HepG2 (cell line): Measurements from ENCODE around the gene TBC1D5. TPM values are rescaled to one million over a fixed set of nuclear protein-coding genes. Genes with fewer than 3 reads are reported as not detected.
"Not testable (repeated sequence)": the region's sequence is repeated elsewhere in the genome, so short reads cannot be mapped to it uniquely, and the experiment has no call there.

ENCODE experiments used
- ATAC-seq: fragments of 200-7000 bp; cut with Tn5 transposase; 3 replicates; pipeline ENCODE4 v1.9.1; 2020; ENCODE audit warnings: mild to moderate bottlenecking, moderate library complexity
- BruUV-seq: library from RNA; stranded (reverse); fragments of 400-500 nt; replicated peaks from 2 replicates; lab custom pipeline; 2021; lab: Mats Ljungman, UMichigan
- CTCF ChIA-PET: fragments of 300-600 bp; formaldehyde crosslinking; extraction: SDS; loops from one replicate; lab custom pipeline; 2021; ENCODE audit warnings: low total read pairs, inconsistent platforms, low intra/inter-chr PET ratio; lab: Yijun Ruan, JAX
- POLR2A ChIA-PET: fragments of 350-600 bp; sonication (Branson Sonifier 250); formaldehyde crosslinking; loops from one replicate; lab custom pipeline; 2020; ENCODE audit warnings: antibody characterized with exemption, inconsistent platforms; lab: Yijun Ruan, JAX
- DNase-seq: peaks from one replicate; pipeline ENCODE4 v3.0.0-alpha.2; 2015; ENCODE audit warnings: low spot score
- FAIRE-seq: peaks from 3 replicates; lab custom pipeline; 2011; peaks lifted over from hg19 to GRCh38; lab: Jason Lieb, UNC
- H2AFZ ChIP-seq: one replicate; pipeline ENCODE4 v1.6.1; 2011; ENCODE audit warnings: low read length, inconsistent platforms
- H3K27ac ChIP-seq: fragments of 300-600 bp; 3 replicates; pipeline ENCODE4 v1.8.0; 2011; ENCODE audit warnings: mixed run types, mild to moderate bottlenecking, mixed read lengths, low read length, inconsistent platforms; ENCODE audit not compliant: insufficient read depth; ENCODE audit errors: extremely low read length
- H3K27me3 ChIP-seq, 2 experiments: fragments of 200-600 bp in 1 of 2; 2 replicates in 1 of 2; 3 replicates in 1 of 2; pipeline versions ENCODE4 v1.6.0 to v1.8.0; 2011; ENCODE audit warnings: low read length in 2 of 2, mild to moderate bottlenecking in 2 of 2, moderate library complexity in 2 of 2, inconsistent platforms in 1 of 2; ENCODE audit not compliant: insufficient read depth in 2 of 2, control insufficient read depth in 1 of 2
- H3K36me3 ChIP-seq, 2 experiments: fragments of 200-600 bp in 1 of 2; replicated peaks in 1 of 2; 2 replicates in 1 of 2; 3 replicates in 1 of 2; pipeline versions ENCODE4 v1.5.1 to v1.8.0; 2011; ENCODE audit warnings: low read length in 2 of 2, inconsistent platforms in 1 of 2; ENCODE audit not compliant: insufficient read depth in 2 of 2, control insufficient read depth in 1 of 2
- H3K4me1 ChIP-seq: 2 replicates; pipeline ENCODE4 v1.5.1; 2012; ENCODE audit warnings: low read length, inconsistent platforms; ENCODE audit not compliant: insufficient read depth
- H3K4me2 ChIP-seq: 2 replicates; pipeline ENCODE4 v1.6.0; 2011; ENCODE audit warnings: low read depth, low read length, inconsistent platforms
- H3K4me3 ChIP-seq, 3 experiments: fragments of 200-600 bp in 1 of 3; sonication (generic), shearing (Covaris generic) in 1 of 3; replicated peaks in 1 of 3; 2 replicates each; pipeline ENCODE4 v1.5.1; 2011 to 2016; ENCODE audit warnings: low read length in 3 of 3, inconsistent platforms in 2 of 3, low read depth in 2 of 3, mild to moderate bottlenecking in 2 of 3, control low read depth in 1 of 3, mixed read lengths in 1 of 3; ENCODE audit not compliant: insufficient read depth in 1 of 3
- H3K79me2 ChIP-seq: one replicate; pipeline ENCODE4 v1.6.1; 2011; ENCODE audit warnings: low read length, inconsistent platforms; ENCODE audit not compliant: insufficient read depth
- H3K9ac ChIP-seq: 2 replicates; pipeline ENCODE4 v1.6.0; 2011; ENCODE audit warnings: mild to moderate bottlenecking, low read depth, low read length, inconsistent platforms; ENCODE audit not compliant: insufficient read depth
- H3K9me3 ChIP-seq: 2 replicates; pipeline ENCODE4 v1.5.1; 2012; ENCODE audit warnings: mild to moderate bottlenecking, low read length
- H4K20me1 ChIP-seq: 2 replicates; pipeline ENCODE4 v1.6.0; 2011; ENCODE audit warnings: inconsistent platforms, mild to moderate bottlenecking, low read length, moderate library complexity; ENCODE audit not compliant: insufficient read depth
- CEBPB ChIP-seq: IDR thresholded peaks from 2 replicates; pipeline ENCODE4 v1.6.1; 2011; ENCODE audit warnings: low read depth, low read length, improper control_type of control experiment, borderline replicate concordance
- MYC ChIP-seq: sonication (generic); formaldehyde crosslinking; IDR thresholded peaks from 2 replicates; pipeline ENCODE4 v1.9.0; 2021; ENCODE audit warnings: missing genetic modification reagents, borderline replicate concordance
- PRDM15 ChIP-seq: sonication (generic); formaldehyde crosslinking; IDR thresholded peaks from 2 replicates; pipeline ENCODE4 v1.4.0; 2020; ENCODE audit warnings: missing genetic modification reagents
- SMC3 ChIP-seq: IDR thresholded peaks from 2 replicates; pipeline ENCODE4 v1.6.1; 2011; ENCODE audit warnings: low read length, improper control_type of control experiment
- TCF12 ChIP-seq, 2 experiments: fragments of 450-650 bp in 1 of 2; sonication (generic) in 1 of 2; formaldehyde crosslinking in 1 of 2; IDR thresholded peaks; 2 replicates each; pipeline versions ENCODE4 v1.6.1 to v1.8.0; 2017 to 2022; ENCODE audit warnings: antibody characterized with exemption in 1 of 2, mild to moderate bottlenecking in 1 of 2, missing genetic modification reagents in 1 of 2, moderate library complexity in 1 of 2
- TEF ChIP-seq: sonication (generic); formaldehyde crosslinking; IDR thresholded peaks from 2 replicates; pipeline ENCODE4 v1.5.0; 2020; ENCODE audit warnings: missing genetic modification reagents
- ZNF274 ChIP-seq: sonication (generic); formaldehyde crosslinking; IDR thresholded peaks from 2 replicates; pipeline ENCODE4 v1.5.1; 2020; ENCODE audit warnings: mild to moderate bottlenecking, missing genetic modification reagents
- ZNF550 ChIP-seq: sonication (generic); formaldehyde crosslinking; IDR thresholded peaks from 2 replicates; pipeline ENCODE4 v1.4.0; 2020; ENCODE audit warnings: mild to moderate bottlenecking, missing genetic modification reagents, borderline replicate concordance
- ZNF576 ChIP-seq: sonication (generic); formaldehyde crosslinking; IDR thresholded peaks from 2 replicates; pipeline ENCODE4 v1.4.0; 2020; ENCODE audit warnings: mild to moderate bottlenecking, missing genetic modification reagents
- ZNF747 ChIP-seq: sonication (generic); formaldehyde crosslinking; IDR thresholded peaks from 2 replicates; pipeline ENCODE4 v1.8.1; 2023; ENCODE audit warnings: missing genetic modification reagents, mild to moderate bottlenecking, borderline replicate concordance
- ZSCAN30 ChIP-seq: sonication (generic); formaldehyde crosslinking; IDR thresholded peaks from 2 replicates; pipeline ENCODE4 v1.5.0; 2020; ENCODE audit warnings: mild to moderate bottlenecking, missing genetic modification reagents
- WGBS: methylation state at CpG from one replicate; pipeline ENCODE4 v1.1.6; 2017; ENCODE audit warnings: low lambda C conversion rate; 5-methylcytosine and 5-hydroxymethylcytosine counted together
- in situ Hi-C: cut with HindIII; loops from 2 replicates; pipeline ENCODE4 v1.10.0; 2017; ENCODE audit warnings: low pct_unique_long_range_greater_than_20kb; ENCODE audit not compliant: extremely low pct_ligation_motif_present
- intact Hi-C: fragments of 100-400 bp; cut with micrococcal nuclease; formaldehyde crosslinking; loops from one replicate; pipeline ENCODE4 v1.10.0; 2022; ENCODE audit not compliant: unreplicated experiment
- polyA plus RNA-seq, 8 experiments: library from polyadenylated mRNA; depleted of rRNA in 3 of 8; stranded (reverse) in 7 of 8; unstranded in 1 of 8; fragments of >200 nt; fragmentation: Illumina TruSeq in 4 of 8; extraction: Trizol in 4 of 8; gene quantifications; 2 replicates each; pipeline versions ENCODE4 v1.2.1 to v1.2.3, GENCODE V29; 2011 to 2016; ENCODE audit warnings: low read depth in 4 of 8, missing spikeins in 1 of 8, mixed read lengths in 1 of 8; ENCODE audit not compliant: insufficient read depth in 1 of 8
- total RNA-seq, 5 experiments: library from RNA; depleted of rRNA; stranded (reverse); fragments of >200 nt; fragmentation: Illumina TruSeq; extraction: Trizol; gene quantifications; 2 replicates each; pipeline ENCODE4 v1.2.3, GENCODE V29; 2016; ENCODE audit warnings: low read depth in 1 of 5

Gene TBC1D5
- total and polyA plus RNA-seq, 2 of the 13 experiments (the other 11 are each of a cell fraction or from before 2014, with no cell fraction given), result 19.2 to 33.3 TPM

- H4K20me1 ChIP-seq, DNase-seq, H3K9ac ChIP-seq, H3K4me1 ChIP-seq, H3K4me2 ChIP-seq, H3K27me3 ChIP-seq, ATAC-seq, H3K4me3 ChIP-seq, BruUV-seq, H3K79me2 ChIP-seq, FAIRE-seq, H3K27ac ChIP-seq, intact Hi-C loops, H3K36me3 ChIP-seq, POLR2A ChIA-PET, CTCF ChIA-PET, H2AFZ ChIP-seq, H3K9me3 ChIP-seq: not testable (repeated sequence)
- in situ Hi-C loops, result loop anchor here (10.0 kb wide), 1 partner anchor 186 kb away; no protein-coding TSS in a partner anchor
- 97% methylated on average over 8 of the region's 8 CpGs for WGBS
Observed at GRCh38 chr3:17648630-17649355, 93.6 kb downstream of the TBC1D5 start.

GRCh38 chr3:17645074-17645698 lies 97.2 kb downstream of the TBC1D5 start:
- no peak overlapping the region for H2AFZ ChIP-seq
- ATAC-seq (peak; percentile 75), FAIRE-seq (no peak), DNase-seq (peak; percentile 67)
- H4K20me1 ChIP-seq, result 0 out of 2 replicates have a peak, but pooled peaks cover 3% of the 10 kb centered on the region
- 60% methylated on average over 4 of the region's 4 CpGs for WGBS
- H3K36me3 ChIP-seq, result no peaks in the 10 kb centered on the region
- H3K27me3 ChIP-seq, result no peaks in the 10 kb centered on the region
- no peaks in the 10 kb centered on the region for H3K4me1 ChIP-seq
- H3K4me2 ChIP-seq, result no peak overlapping the region
- no peak overlapping the region for H3K9ac ChIP-seq
- BruUV-seq, result no TSS peak
- in situ Hi-C loops (loop anchor here (10.0 kb wide), 1 partner anchor 190 kb away; no protein-coding TSS in a partner anchor), intact Hi-C loops (loop anchor here (1.0 to 2.0 kb wide), 2 partner anchors 98 to 196 kb away; partner anchors contain the start of gene TBC1D5)
- H3K27ac ChIP-seq, result no peak overlapping the region
- CTCF ChIA-PET, result interaction anchor here (2.4 kb wide), 1 partner anchor 196 kb away, joined by 27 read pairs; no protein-coding TSS in a partner anchor
- no peaks in the 10 kb centered on the region for H3K9me3 ChIP-seq
- POLR2A ChIA-PET, result no interaction called here
- H3K4me3 ChIP-seq, result no peak overlapping the region
- peaks cover 2% of the 10 kb centered on the region for H3K79me2 ChIP-seq
- 0 out of 2 replicates have a peak, but pooled peaks have one; percentile 31 for TF ChIP-seq CEBPB
- TF ChIP-seq TCF12 (IDR thresholded peaks at IDR 0.05), result no peak
- no peak for TF ChIP-seq TCF12 (CRISPR knock-in tag; IDR thresholded peaks at IDR 0.05)
- no peak for TF ChIP-seq ZNF550 (CRISPR knock-in tag)
- no peak for TF ChIP-seq ZNF747 (CRISPR knock-in tag)
- TF ChIP-seq ZNF576, result no peak
- TF ChIP-seq ZSCAN30 (CRISPR knock-in tag), result no peak
- peak; percentile 73; the same call in 1 of the 2 replicates for TF ChIP-seq TEF (CRISPR knock-in tag)
- no peak for TF ChIP-seq PRDM15 (CRISPR knock-in tag)
- peak; percentile 74 for TF ChIP-seq SMC3
- no peak for TF ChIP-seq MYC (CRISPR knock-in tag)
- no peak for TF ChIP-seq ZNF274 (CRISPR knock-in tag)
